WTC11 (cell line): ENCODE measurements around the gene CAMKK2. TPM values are rescaled to one million over a fixed set of nuclear protein-coding genes. Genes with fewer than 3 reads are reported as not detected.

Experiments
- ATAC-seq: fragments of 200-7000 bp; cut with Tn5 transposase; 2 replicates; pipeline ENCODE4 v1.10.0; 2021; ENCODE audit warnings: mild to moderate bottlenecking, moderate library complexity
- CTCF ChIA-PET: fragments of 300-600 bp; sonication (Branson Sonifier 250); formaldehyde crosslinking; loops from one replicate; lab custom pipeline; 2021; ENCODE audit warnings: antibody characterized with exemption; lab: Charles Lee
- POLR2A ChIA-PET: fragments of 350-600 bp; sonication (Branson Sonifier 250); formaldehyde crosslinking; loops from one replicate; lab custom pipeline; 2021; ENCODE audit warnings: antibody characterized with exemption; lab: Charles Lee
- DNase-seq: peaks from one replicate; pipeline ENCODE4 v3.0.0; 2021; ENCODE audit warnings: low spot score
- H3K27ac Mint-ChIP-seq: 2 replicates; pipeline ENCODE4 v1.8.0; 2021; ENCODE audit warnings: mixed read lengths
- H3K27me3 Mint-ChIP-seq: 2 replicates; pipeline ENCODE4 v1.8.0; 2021; ENCODE audit warnings: low read depth, mild to moderate bottlenecking, moderate library complexity, mixed read lengths
- H3K36me3 Mint-ChIP-seq: 2 replicates; pipeline ENCODE4 v1.8.0; 2021; ENCODE audit warnings: mixed read lengths
- H3K4me1 Mint-ChIP-seq: 2 replicates; pipeline ENCODE4 v1.8.0; 2022; ENCODE audit warnings: mixed read lengths
- H3K4me3 Mint-ChIP-seq: 2 replicates; pipeline ENCODE4 v1.8.0; 2021; ENCODE audit warnings: mild to moderate bottlenecking, moderate library complexity, mixed read lengths
- H3K9me3 Mint-ChIP-seq: 2 replicates; pipeline ENCODE4 v1.8.0; 2021; ENCODE audit warnings: mixed read lengths
- CREM ChIP-seq: sonication (generic); formaldehyde crosslinking; IDR thresholded peaks from 2 replicates; pipeline ENCODE4 v1.8.1; 2022; ENCODE audit warnings: mild to moderate bottlenecking, missing genetic modification reagents, moderate library complexity
- FOXJ3 ChIP-seq: sonication (generic); formaldehyde crosslinking; IDR thresholded peaks from 2 replicates; pipeline ENCODE4 v1.9.0; 2021; ENCODE audit warnings: missing genetic modification reagents, mild to moderate bottlenecking, borderline replicate concordance
- GTF2I ChIP-seq: fragments of 250-450 bp; sonication (Bioruptor Pico); conservative IDR thresholded peaks from 2 replicates; pipeline ENCODE4 v1.4.0; 2021; ENCODE audit warnings: mild to moderate bottlenecking
- JAZF1 ChIP-seq: fragments of 250-450 bp; sonication (Bioruptor Pico); IDR thresholded peaks from 2 replicates; pipeline ENCODE4 v1.9.0; 2021; ENCODE audit warnings: moderate library complexity, mild to moderate bottlenecking, inconsistent platforms
- JUN ChIP-seq: sonication (generic); formaldehyde crosslinking; IDR thresholded peaks from 2 replicates; pipeline ENCODE4 v1.8.0; 2023; ENCODE audit warnings: mild to moderate bottlenecking, missing genetic modification reagents
- MAX ChIP-seq: sonication (generic); formaldehyde crosslinking; IDR thresholded peaks from 2 replicates; pipeline ENCODE4 v1.8.0; 2022; ENCODE audit warnings: mild to moderate bottlenecking, missing genetic modification reagents
- NFE2L1 ChIP-seq: sonication (generic); formaldehyde crosslinking; IDR thresholded peaks from 2 replicates; pipeline ENCODE4 v1.8.1; 2023; ENCODE audit warnings: missing genetic modification reagents
- NFYB ChIP-seq: sonication (generic); formaldehyde crosslinking; conservative IDR thresholded peaks from 2 replicates; pipeline ENCODE4 v1.8.0; 2022; ENCODE audit warnings: low read depth, missing genetic modification reagents
- NR2C2 ChIP-seq: sonication (generic); formaldehyde crosslinking; IDR thresholded peaks from 2 replicates; pipeline ENCODE4 v1.8.0; 2022; ENCODE audit warnings: mild to moderate bottlenecking, missing genetic modification reagents
- RELA ChIP-seq: sonication (generic); formaldehyde crosslinking; IDR thresholded peaks from 2 replicates; pipeline ENCODE4 v1.8.1; 2022; ENCODE audit warnings: missing genetic modification reagents, mild to moderate bottlenecking, borderline replicate concordance
- SMAD4 ChIP-seq: sonication (generic); formaldehyde crosslinking; IDR thresholded peaks from 2 replicates; pipeline ENCODE4 v1.8.0; 2022; ENCODE audit warnings: mild to moderate bottlenecking, missing genetic modification reagents
- SOX15 ChIP-seq: fragments of 250-450 bp; sonication (Bioruptor Pico); IDR thresholded peaks from 2 replicates; pipeline ENCODE4 v1.9.0; 2021; ENCODE audit warnings: mild to moderate bottlenecking
- TEAD4 ChIP-seq: sonication (generic); formaldehyde crosslinking; IDR thresholded peaks from 2 replicates; pipeline ENCODE4 v1.8.0; 2022; ENCODE audit warnings: mild to moderate bottlenecking, missing genetic modification reagents
- USF1 ChIP-seq: sonication (generic); formaldehyde crosslinking; IDR thresholded peaks from 2 replicates; pipeline ENCODE4 v1.8.0; 2022; ENCODE audit warnings: mild to moderate bottlenecking, missing genetic modification reagents
- ZBTB21 ChIP-seq: sonication (generic); formaldehyde crosslinking; IDR thresholded peaks from 2 replicates; pipeline ENCODE4 v1.8.1; 2023; ENCODE audit warnings: mild to moderate bottlenecking, missing genetic modification reagents, borderline replicate concordance
- ZBTB43 ChIP-seq: sonication (generic); formaldehyde crosslinking; IDR thresholded peaks from 2 replicates; pipeline ENCODE4 v1.8.1; 2023; ENCODE audit warnings: mild to moderate bottlenecking, missing genetic modification reagents
- ZNF121 ChIP-seq: sonication (generic); formaldehyde crosslinking; IDR thresholded peaks from 2 replicates; pipeline ENCODE4 v1.8.0; 2023; ENCODE audit warnings: missing genetic modification reagents
- ZNF219 ChIP-seq: sonication (generic); formaldehyde crosslinking; IDR thresholded peaks from 2 replicates; pipeline ENCODE4 v1.8.0; 2023; ENCODE audit warnings: missing genetic modification reagents, mild to moderate bottlenecking, borderline replicate concordance
- ZNF263 ChIP-seq: sonication (generic); formaldehyde crosslinking; IDR thresholded peaks from 2 replicates; pipeline ENCODE4 v1.8.1; 2022; ENCODE audit warnings: low read depth, mild to moderate bottlenecking, moderate library complexity, missing genetic modification reagents
- ZNF396 ChIP-seq: fragments of 250-450 bp; sonication (Bioruptor Pico); IDR thresholded peaks from 2 replicates; pipeline ENCODE4 v1.8.0; 2021; ENCODE audit warnings: mild to moderate bottlenecking, moderate library complexity, borderline replicate concordance
- ZNF423 ChIP-seq: fragments of 250-450 bp; sonication (Bioruptor Pico); IDR thresholded peaks from 2 replicates; pipeline ENCODE4 v2.1.2; 2022; ENCODE audit warnings: mild to moderate bottlenecking, moderate library complexity
- ZNF425 ChIP-seq: fragments of 250-450 bp; sonication (Bioruptor Pico); conservative IDR thresholded peaks from 2 replicates; pipeline ENCODE4 v1.9.0; 2021; ENCODE audit warnings: mild to moderate bottlenecking
- ZNF532 ChIP-seq: fragments of 250-450 bp; sonication (Bioruptor Pico); IDR thresholded peaks from 2 replicates; pipeline ENCODE4 v1.9.0; 2021; ENCODE audit warnings: mild to moderate bottlenecking, borderline replicate concordance
- ZNF671 ChIP-seq: fragments of 250-450 bp; sonication (Bioruptor Pico); IDR thresholded peaks from 2 replicates; pipeline ENCODE4 v1.8.0; 2021; ENCODE audit warnings: mild to moderate bottlenecking
- total RNA-seq: library from RNA; stranded (reverse); gene quantifications from 3 replicates; pipeline ENCODE4 v1.2.3, GENCODE V29; 2021

The CAMKK2 gene
- total RNA-seq, 1 experiment from 2014 or later: 36.5 TPM

- CTCF ChIA-PET: no interaction called here
- TF ChIP-seq ZNF121 (CRISPR knock-in tag) (peak; percentile 50; the same call in 1 of the 2 replicates), JUN (CRISPR knock-in tag) (no peak)
Measured at GRCh38 chr12:121219353-121219986, 77.0 kb downstream of the CAMKK2 start.

GRCh38 chr12:121218588-121219352 lies 77.7 kb downstream of the CAMKK2 start:
- no peak for DNase-seq
- ChIA-PET POLR2A (no interaction called here), CTCF (interaction anchor here (2.0 kb wide), 1 partner anchor 12 kb away, joined by 6 read pairs; no protein-coding TSS in a partner anchor)
- TF ChIP-seq FOXJ3 (no peak), JAZF1 (CRISPR knock-in tag) (no peak), RELA (CRISPR knock-in tag) (no peak), ZNF425 (CRISPR knock-in tag) (no peak), ZNF671 (no peak), ZNF263 (CRISPR knock-in tag) (no peak)
- no peak overlapping the region for H3K4me3 Mint-ChIP-seq
- no peaks in the 10 kb centered on the region for H3K27me3 Mint-ChIP-seq
- H3K9me3 Mint-ChIP-seq: no peaks in the 10 kb centered on the region
- no peaks in the 10 kb centered on the region for H3K36me3 Mint-ChIP-seq
- no peak overlapping the region for H3K27ac Mint-ChIP-seq
- H3K4me1 Mint-ChIP-seq: no peaks in the 10 kb centered on the region
- no peak for ATAC-seq

More at GRCh38 chr12:121219353-121219986, 77.0 kb downstream of the CAMKK2 start:
- no peak overlapping the region for H3K27ac Mint-ChIP-seq
- no peak for ATAC-seq
- no peaks in the 10 kb centered on the region for H3K27me3 Mint-ChIP-seq
- DNase-seq: no peak
- H3K4me3 Mint-ChIP-seq: no peak overlapping the region
- POLR2A ChIA-PET: no interaction called here
- H3K9me3 Mint-ChIP-seq: no peaks in the 10 kb centered on the region
- H3K36me3 Mint-ChIP-seq: no peaks in the 10 kb centered on the region
- H3K4me1 Mint-ChIP-seq: no peaks in the 10 kb centered on the region

GRCh38 chr12:121217761-121218160 lies 78.7 kb downstream of the CAMKK2 start:
- H3K27ac Mint-ChIP-seq: no peak overlapping the region
- H3K4me3 Mint-ChIP-seq: no peak overlapping the region
- ChIA-PET POLR2A (interaction anchor here (0.5 kb wide), 1 partner anchor 14 kb away, joined by 3 read pairs; no protein-coding TSS in a partner anchor), CTCF (interaction anchor here (0.9 to 2.0 kb wide), 2 partner anchors 13 to 226 kb away, joined by 3 to 6 read pairs; no protein-coding TSS in a partner anchor)
- no peak for DNase-seq
- no peaks in the 10 kb centered on the region for H3K36me3 Mint-ChIP-seq
- no peaks in the 10 kb centered on the region for H3K9me3 Mint-ChIP-seq
- no peaks in the 10 kb centered on the region for H3K4me1 Mint-ChIP-seq
- no peaks in the 10 kb centered on the region for H3K27me3 Mint-ChIP-seq
- no peak for ATAC-seq
- TF ChIP-seq SMAD4 (CRISPR knock-in tag) (no peak), ZNF423 (no peak), ZBTB43 (CRISPR knock-in tag) (no peak), NR2C2 (CRISPR knock-in tag) (no peak), NFE2L1 (CRISPR knock-in tag) (no peak), SOX15 (CRISPR knock-in tag) (no peak), GTF2I (CRISPR knock-in tag) (no peak), NFYB (no peak), USF1 (CRISPR knock-in tag) (no peak), ZNF532 (CRISPR knock-in tag) (no peak), MAX (CRISPR knock-in tag) (no peak), RELA (CRISPR knock-in tag) (no peak), ZNF396 (no peak), ZBTB21 (CRISPR knock-in tag) (no peak), ZNF219 (no peak), TEAD4 (CRISPR knock-in tag) (no peak), CREM (CRISPR knock-in tag) (no peak)
